Dedifferentiated amniotic fluid mesenchymal stem cell (primary cell): ENCODE data around the gene CLK1.
"Not testable (repeated sequence)": the region's sequence is repeated elsewhere in the genome, so short reads cannot be mapped to it uniquely, and the experiment has no call there.

Source experiments
- DNase-seq: peaks from one replicate; pipeline ENCODE4 v3.0.0-alpha.2; 2016; ENCODE audit errors: extremely low spot score

CLK1 gene

DNA sequence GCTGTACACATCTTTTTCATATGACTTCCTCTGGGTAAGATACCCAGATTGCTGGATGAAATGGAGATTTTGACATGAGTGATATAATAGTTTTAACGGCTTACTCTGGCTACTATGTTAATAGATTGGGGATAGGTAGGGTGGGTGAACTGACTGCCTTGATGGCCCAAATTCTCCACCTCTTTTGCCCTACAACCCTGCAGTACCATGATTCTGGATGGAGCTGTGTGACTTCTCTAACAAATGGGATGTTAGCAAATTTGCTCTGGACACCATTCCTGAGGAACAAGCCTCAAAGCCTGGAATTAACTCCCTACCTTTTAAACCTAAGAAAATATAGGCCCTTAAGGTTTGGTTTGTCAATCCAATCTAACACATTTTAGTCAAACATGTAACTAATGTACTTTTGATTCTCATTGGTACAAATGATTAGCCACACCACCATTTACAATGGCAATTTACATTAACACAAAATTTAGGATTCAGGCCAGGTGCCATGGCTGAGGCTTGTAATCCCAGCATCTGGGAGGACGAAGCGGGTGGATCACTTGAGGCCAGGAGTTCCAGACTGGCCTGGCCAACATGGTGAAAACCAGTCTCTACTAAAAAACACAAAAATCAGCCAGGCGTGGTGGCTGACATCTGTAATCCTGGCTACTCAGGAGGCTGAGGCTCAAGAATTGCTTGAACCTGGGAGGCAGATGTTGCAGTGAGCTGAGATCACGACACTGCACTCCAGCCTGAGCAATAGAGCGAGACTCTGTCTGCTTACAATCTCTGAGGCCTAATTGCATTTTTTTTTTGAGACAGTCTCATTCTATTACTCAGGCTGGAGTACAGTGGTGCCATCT is 12.8 kb downstream of the CLK1 start:
- DNase-seq, result no peak

DNA sequence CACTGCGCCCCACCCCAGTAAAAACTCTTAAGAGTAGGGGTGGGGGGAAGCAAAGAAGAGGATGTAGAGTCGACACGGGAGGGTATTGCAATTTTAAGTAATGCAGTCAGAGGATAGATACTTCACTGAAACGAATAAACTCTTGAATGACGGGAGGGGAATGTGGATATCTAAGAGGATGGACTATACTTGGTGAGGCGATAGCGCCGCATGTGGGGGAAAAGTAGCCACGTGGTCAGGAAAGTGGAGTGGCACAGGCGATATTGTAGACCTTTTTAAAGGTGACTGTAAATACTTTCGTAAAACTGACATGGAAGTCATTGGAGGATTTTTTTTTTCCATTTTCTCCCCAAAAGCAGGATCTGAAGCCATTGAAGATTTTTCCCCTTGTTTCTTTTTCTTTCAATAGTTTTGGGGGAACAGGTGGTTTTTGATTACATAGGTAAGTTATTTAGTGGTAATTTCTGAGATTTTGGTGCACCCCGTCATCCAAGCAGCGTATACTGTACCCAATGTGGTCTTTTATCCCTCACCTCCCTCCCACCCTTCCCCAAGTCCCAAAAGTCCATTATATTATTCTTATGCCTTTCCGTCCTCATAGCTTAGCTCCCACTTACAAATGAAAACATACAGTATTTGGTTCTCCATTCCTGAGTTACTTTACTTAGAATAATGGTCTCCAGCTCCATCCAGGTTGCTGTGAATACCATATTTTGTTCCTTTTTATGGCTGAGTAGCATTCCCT is 13.8 kb downstream of the CLK1 start:
- DNase-seq, result no peak

DNA sequence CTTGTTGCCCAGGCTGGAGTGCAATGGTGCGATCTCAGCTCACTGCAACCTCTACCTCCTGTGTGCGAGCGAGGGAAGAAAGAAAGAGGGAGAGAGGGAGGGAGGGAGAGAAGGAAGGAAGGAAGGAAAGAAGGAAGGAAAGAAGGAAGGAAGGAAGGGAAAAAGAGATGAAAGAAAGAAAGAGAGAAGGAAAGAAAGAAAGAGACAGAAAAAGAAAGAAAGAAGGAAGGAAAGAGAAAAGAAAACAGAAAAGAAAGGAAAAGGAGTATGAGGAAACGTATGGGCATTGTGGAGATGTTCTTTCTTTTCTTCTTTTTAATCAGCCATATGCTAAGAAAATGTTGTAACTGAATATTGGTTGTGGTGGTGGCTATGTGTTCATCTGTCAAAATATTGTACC is 16.5 kb downstream of the CLK1 start:
- no peak for DNase-seq

DNA sequence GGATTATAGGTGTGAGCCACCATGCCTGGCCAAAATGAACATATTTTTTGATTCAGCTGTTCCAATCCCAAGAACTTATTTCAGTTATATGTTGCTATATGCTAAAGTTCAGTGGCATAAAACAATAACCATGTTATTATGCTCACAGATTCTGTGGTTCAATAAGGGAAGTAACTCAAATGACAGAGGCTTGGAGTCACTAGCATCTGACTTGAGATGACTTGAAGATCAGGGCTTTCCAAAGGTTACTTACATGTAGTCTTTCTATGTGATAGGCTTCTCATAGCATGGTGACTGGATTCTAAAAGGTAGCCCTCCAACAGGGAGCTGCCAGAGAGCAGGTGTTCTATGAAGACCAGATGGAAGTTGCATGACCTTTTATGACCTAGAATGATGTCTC is 17.2 kb downstream of the CLK1 start:
- DNase-seq, result no peak

DNA sequence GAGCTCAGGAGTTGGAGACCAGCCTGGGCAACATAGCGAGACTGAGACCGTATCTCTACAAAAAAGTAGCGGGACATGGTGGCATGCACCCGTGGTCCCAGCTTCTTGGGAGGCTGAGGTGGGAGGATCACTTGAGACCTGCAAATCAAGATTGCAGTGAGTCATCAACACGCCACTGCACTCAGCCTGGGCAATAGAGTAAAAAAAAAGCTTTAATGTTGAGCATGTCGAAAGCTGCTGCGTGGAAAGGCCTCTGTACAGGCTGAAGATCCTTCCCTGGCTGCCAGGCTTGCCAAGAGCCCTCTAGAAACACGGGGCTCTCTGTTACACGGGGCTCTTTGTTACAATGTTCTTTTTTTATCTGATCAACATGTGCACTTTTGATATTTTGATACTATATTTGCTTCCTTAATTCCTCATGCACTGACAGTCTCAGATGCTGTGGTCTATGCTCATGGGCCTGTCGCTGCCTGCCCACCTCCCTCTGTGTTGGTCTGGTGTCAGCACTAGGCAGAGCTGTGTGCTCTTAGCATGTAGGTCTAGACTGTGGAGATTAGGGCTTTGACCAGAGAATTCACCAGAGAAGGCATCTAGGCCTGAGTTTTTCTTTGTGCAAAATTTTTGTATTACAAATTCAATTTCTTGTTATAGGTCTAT is 18.7 kb downstream of the CLK1 start:
- no peak for DNase-seq

DNA sequence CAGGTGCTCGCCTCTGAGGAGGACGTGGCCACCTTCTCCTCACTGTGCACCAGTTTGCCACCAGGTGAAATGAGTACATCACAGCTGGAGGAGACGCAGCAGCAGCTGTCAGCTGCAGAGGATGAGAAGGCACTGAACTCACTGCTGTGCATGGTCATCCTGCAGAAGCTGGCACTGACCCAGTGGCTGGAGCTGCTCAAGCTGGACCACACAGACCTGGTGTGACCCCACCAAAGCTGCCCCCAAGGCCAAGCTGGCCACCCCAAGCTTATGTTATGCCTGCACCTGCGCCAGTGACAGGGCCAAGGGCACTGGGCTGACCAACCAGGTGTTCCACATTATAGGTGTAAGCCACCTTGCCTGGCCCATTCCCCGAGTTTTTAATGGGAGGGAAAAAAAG is 19.3 kb downstream of the CLK1 start:
- no peak for DNase-seq

DNA sequence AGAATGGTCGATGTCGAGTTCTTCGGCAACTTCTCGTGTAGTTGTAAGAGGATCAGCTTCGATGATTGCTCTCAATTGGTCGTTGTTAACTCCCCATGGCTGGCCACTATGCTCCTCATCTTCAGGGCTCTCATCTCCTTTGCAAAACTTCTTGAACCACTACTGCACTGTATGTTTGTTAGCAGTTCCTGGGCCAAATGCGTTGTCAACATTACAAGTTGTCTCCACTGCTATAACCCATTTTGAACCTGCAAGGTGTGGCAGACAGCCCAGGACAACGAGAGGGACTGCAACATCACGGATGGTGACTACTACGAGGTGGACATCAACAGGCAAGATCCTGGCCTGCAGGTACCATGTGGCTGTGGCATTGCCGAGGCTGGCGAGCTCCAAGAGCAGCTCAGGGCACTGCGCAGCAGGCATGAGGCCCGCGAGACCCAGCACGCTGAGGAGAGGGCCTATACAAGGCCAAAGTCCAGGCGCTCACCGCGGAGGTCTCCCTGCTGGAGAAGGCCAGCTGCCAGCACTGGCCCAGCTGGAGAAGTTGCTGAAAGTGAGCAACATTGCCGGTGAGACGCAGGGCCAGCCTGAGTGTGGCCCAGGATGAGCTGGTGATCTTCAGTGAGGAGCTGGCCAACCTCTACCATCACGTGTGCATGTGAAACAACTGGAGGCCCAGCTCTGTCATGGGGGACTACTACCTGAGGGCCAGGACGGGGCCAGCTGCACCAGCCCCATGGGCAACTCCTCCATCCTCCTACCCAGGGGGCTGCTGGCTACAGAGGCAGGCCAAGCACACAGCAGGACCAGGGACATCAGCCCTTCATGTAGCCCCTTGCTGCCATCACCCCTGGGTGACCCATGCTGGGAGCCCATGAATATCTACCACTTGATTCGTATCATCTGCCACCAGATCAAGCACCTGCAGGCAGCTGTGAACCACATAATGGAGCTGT is 20.2 kb downstream of the CLK1 start:
- no peak for DNase-seq

DNA sequence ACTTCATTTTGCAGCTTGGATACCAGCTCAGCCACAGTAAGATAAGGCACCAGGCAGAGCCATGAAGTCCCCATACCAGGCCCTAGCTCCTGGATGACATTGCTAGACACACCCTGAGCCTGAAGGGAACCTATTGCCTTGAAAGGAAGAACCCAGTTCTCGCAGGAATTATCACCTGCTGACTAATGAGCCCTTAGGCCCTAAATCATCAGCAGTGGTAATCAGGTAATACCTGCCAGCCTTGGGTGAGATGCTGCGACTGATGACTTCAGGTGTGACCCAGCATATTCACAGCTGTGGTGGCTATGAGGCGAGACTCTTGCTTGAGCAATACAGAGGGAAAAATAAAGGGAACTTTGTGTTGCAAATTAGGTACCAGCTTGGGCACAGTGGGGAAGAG is 24.9 kb downstream of the CLK1 start:
- DNase-seq, result no peak

DNA sequence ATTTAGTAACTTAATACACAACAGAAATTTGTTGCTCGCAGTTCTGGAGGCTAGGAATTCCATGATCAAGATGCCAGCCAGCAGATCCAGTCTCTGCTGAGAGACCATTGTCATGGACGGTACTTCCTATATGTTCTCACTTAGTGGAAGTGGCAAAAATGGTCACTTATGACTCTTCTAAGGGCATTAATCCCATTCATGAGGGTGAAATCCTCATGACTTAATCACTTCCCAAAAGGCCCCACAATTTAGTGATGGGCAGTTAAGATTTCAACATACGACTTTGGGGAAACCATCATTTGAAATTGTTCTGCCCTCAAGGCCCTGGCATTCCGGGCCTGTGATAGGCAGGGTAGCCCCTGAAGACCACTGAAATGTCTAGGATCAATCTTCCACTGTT is 29.8 kb downstream of the CLK1 start:
- no peak for DNase-seq

DNA sequence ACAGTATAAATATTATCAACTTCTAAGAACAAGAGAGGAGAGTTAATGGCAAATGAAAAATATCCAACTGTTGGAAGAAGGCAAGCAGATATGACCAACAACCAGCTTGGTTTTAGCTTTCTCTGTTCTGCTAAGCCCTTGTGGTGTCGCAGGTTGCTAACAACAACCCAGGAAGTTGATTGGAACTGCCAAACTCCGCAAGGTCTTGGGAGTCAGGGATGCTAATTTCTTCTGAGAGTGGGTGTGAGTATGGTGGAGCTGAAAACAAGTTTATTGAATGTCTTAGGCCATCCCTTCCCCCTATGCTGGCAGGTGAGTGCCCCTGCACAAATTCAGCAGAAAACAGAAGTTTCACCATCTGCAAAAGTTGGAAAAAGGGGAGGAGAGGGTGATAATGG is 35.2 kb downstream of the CLK1 start:
- no peak for DNase-seq

DNA sequence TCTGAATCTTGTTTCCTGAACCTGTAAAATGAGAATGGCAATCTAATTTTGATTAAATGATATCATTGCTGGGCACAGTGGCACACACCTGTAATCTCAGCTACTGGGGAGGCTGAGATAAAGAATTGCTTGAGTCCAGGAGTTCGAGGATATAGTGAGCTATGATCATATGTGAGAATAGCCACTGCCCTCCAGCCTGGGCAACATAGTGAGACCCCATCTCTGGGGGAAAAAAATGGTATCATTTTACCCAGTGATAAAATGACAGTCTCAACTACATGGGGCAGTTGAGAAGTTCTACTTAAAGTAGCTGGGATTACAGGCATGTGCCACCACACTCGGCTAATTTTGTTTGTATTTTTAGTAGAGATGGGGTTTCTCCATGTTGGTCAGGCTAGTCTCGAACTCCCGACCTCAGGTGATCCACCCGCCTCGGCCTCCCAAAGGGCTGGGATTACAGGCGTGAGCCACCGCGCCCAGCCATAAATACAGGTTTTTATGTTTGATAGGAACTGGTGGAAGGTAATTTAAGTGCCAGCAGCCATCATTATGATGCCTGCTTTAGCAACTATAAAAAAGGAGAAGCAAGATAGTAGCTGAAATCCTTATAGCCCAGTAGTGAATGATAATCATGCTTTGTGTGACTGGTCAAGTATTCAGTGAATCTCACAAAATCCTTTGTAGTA is 35.7 kb downstream of the CLK1 start:
- DNase-seq, result no peak

DNA sequence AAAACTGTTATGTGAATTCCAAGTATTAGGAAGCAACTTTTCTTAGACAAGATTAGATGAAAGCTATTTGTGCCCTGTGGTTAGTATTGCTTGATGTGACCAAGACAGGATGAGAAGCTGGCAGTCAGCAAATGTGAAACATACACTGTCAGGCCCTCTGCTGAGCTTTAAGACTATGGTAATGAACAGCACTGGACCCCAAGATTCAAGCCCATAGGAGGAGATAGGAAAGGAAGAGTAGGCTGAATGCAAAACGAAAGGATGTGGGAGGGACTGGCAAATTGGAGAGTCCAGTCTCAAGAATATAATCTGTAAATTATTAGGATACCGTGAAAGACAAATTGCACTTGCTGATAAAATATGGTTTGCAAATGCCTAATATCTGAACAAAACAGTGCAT is 36.4 kb downstream of the CLK1 start:
- DNase-seq, result no peak

DNA sequence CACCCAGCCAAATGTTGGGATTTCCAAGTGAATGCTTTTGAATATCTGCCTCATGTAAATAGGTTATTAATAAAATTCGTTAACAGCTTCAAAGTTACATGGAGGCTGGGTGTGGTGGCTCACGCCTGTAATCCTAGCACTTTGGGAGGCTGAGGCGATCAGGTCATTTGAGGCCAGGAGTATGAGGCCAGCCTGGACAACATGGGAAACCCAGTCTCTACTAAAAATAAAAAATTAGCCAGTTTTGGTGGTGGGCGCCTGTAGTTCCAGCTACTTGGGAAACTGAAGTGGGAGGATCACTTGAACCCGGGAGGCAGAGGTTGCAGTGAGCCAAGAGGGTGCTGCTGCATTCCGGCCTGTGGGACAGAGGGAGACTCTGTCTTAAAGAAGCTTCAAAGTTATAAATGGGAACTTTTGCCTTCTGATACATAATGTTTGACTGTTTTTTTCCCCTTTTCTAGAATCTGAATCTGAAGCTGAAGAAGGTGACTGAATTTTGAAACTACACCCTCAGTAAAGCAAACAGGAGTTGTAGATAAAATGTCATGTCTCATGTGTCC is 42.7 kb downstream of the CLK1 start:
- DNase-seq, result no peak

DNA sequence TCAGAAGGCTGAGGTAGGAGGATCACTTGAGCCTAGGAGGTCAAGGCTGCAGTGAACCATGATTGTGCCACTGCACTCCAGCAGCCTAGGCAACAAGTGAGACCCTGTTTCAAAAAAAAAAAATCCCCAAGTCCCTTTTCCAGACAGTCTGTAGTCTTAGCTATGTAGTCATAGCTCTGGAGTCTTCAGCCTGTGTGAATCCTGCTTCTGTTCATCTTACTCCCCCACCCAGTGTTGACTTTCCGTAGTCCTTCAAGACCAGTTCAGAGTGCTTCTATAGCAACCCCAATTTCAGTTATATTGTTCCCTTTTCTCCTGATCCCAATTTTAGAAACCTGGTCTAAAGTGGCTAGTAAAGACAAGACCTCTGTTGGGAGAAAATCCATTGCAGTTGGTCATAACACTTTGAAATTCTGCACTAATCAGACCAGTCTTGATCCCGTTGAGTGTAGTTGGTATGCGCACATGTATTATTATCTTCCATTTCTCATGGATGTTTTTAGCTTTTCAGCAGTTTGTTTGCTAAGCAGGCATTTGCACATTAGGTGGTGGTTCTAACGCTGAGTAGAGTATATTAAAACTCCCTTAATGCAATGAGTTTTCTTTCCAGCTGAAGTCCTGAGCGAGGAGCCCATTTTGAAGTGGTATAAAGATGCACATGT is 43.8 kb downstream of the CLK1 start:
- no peak for DNase-seq

DNA sequence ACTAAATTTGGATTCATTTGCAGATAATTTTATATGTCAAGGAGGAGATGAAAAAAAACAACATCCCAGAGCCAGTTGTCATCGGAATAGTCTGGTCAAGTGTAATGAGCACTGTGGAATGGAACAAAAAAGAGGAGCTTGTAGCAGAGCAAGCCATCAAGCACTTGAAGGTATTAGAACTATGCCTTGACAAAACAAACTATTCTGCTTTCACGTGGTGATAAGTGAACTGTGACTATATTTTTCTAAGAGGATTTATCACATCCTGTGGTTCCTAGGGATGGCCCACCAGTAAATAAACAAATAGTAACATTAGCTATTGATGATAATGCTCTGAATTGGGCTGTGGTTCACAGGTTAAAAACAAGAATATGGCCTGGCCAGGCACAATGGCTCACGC is 45.7 kb downstream of the CLK1 start:
- not testable (repeated sequence) for DNase-seq

DNA sequence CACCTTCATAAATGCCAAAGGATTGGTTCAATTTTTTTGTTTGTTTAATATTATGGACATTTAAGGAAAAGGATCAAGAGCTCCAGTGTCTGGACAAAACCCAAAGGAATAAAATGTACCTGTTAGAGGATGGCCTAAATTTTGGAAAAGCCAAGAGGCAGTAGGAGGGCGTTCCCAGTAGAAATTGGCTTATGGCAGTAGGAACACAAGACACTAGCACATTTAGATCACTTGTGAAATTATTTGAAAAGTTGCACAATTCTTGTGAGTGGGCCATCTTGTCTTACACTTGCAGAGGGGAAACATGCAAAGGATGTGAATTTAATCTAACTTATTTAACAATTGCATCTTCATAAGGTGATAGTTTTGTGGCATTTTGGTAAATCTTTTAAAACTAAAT is 49.5 kb downstream of the CLK1 start:
- no peak for DNase-seq

DNA sequence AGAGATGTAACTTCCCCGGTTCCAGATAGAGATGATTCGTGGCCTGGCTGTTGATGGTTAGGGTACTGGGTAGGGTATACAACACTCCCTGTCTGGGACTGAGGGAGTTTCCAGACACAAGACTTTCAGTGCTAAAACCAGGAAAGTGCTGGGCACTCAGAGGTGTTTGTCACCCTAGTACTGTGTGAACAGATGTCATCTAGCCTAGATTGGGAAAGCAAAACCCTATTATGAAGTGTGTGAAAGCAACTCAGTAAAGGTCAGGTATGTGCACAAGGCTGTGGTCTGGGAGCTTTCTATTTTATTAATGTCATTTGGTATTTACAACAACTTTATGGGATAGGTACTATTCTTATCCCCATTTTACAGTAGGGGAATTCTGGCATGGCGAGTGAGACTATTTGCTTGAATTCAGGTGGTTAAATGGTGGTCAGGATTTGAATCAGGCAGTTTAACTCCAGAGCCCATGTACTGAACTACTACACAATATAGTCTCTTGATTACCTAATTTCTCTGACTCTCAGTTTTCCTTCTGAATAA is 50.1 kb downstream of the CLK1 start:
- DNase-seq, result no peak

DNA sequence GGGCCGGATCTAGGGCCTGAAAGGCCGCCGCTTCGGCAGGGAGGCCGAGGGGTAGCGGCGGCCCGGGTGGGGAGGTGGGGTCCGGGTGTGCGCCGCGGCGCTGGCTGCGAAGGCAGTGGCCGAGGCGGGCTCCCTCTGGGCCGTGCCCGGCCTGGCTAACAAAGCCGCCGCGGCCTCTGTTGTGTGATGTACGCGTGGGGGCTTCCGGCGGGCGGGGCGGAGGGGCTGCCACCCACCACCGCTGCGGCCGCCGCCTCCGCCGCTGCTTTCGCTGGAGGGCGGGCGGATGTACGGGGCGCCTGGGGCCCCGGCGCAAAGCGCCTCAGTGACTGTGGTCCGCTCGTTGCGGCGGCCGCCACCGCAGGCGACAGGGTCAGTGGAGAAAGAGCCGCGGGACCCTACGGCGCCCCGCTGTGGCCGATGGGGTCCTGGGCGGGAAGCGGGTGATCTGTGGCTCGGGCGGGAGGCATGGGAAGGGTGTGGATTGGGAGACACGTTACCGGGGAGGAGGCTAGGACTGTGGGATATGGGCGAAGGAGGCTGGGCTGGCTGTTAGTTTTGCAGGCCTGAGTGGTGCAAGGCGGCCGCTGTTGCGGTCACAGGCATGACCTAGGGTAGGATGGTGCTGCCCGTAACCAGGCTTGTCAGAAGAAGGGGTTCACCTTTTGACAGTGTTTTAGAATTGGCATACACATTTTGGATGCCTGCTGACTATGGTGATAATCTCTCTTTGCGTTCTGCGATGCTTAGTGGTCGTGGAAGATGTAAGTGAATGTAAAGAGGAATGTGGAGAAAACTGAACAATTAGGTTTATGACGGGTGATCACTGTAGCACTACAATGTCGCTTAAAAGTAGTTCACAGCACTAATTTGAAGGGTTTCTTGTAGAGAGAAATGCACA is 52.1 kb downstream of the CLK1 start:
- peak; percentile 59 for DNase-seq
